Naive B cell (primary cell): ENCODE results near the gene OPRD1. TPM values are rescaled to one million over a fixed set of nuclear protein-coding genes. Genes with fewer than 3 reads are reported as not detected.
"Not testable (repeated sequence)": the region's sequence is repeated elsewhere in the genome, so short reads cannot be mapped to it uniquely, and the experiment has no call there.

Experiments used
- ATAC-seq, 2 donors: fragments of 150-1000 bp; cut with Tn5 transposase; 2 replicates each; pipeline ENCODE4 v1.10.0; 2021; ENCODE audit warnings: low read depth in 2 of 2, mild to moderate bottlenecking in 2 of 2, moderate library complexity in 2 of 2
- DNase-seq: peaks from one replicate; pipeline ENCODE4 v3.0.0; 2022
- H3K27ac Mint-ChIP-seq, 6 donors: one replicate each; pipeline ENCODE4 v1.8.0; 2020 to 2022; ENCODE audit warnings: mild to moderate bottlenecking in 6 of 6, mixed read lengths in 6 of 6, moderate library complexity in 5 of 6, inconsistent platforms in 2 of 6
- H3K27me3 Mint-ChIP-seq, 3 donors: one replicate each; pipeline ENCODE4 v1.8.0; 2021 to 2022; ENCODE audit warnings: mixed read lengths in 3 of 3, mild to moderate bottlenecking in 1 of 3
- H3K36me3 Mint-ChIP-seq, 2 donors: one replicate each; pipeline ENCODE4 v1.8.0; 2020 to 2022; ENCODE audit warnings: mixed read lengths in 2 of 2, inconsistent platforms in 1 of 2, mild to moderate bottlenecking in 1 of 2
- H3K4me1 Mint-ChIP-seq, 3 donors: one replicate each; pipeline ENCODE4 v1.8.0; 2020 to 2022; ENCODE audit warnings: mixed read lengths in 3 of 3, inconsistent platforms in 1 of 3, mild to moderate bottlenecking in 1 of 3, moderate library complexity in 1 of 3
- H3K4me3 Mint-ChIP-seq, 8 donors: one replicate each; pipeline ENCODE4 v1.8.0; 2020 to 2022; ENCODE audit warnings: mild to moderate bottlenecking in 8 of 8, mixed read lengths in 8 of 8, moderate library complexity in 8 of 8, inconsistent platforms in 2 of 8
- H3K9me3 Mint-ChIP-seq, 7 donors: one replicate each; pipeline ENCODE4 v1.8.0; 2020 to 2022; ENCODE audit warnings: mixed read lengths in 7 of 7, mild to moderate bottlenecking in 5 of 7, inconsistent platforms in 2 of 7, moderate library complexity in 1 of 7
- polyA plus RNA-seq, 6 donors: library from polyadenylated mRNA; unstranded; fragments of 300-500 nt; fragmentation: Illumina TruSeq; gene quantifications; one replicate each; pipeline ENCODE4 v1.2.3, GENCODE V29; 2021; ENCODE audit warnings: low read depth in 6 of 6

OPRD1 gene
- polyA plus RNA-seq, 6 donors from 2014 or later, result 0.03 to 0.07 (median 0.05) TPM; not detected in 1

DNA sequence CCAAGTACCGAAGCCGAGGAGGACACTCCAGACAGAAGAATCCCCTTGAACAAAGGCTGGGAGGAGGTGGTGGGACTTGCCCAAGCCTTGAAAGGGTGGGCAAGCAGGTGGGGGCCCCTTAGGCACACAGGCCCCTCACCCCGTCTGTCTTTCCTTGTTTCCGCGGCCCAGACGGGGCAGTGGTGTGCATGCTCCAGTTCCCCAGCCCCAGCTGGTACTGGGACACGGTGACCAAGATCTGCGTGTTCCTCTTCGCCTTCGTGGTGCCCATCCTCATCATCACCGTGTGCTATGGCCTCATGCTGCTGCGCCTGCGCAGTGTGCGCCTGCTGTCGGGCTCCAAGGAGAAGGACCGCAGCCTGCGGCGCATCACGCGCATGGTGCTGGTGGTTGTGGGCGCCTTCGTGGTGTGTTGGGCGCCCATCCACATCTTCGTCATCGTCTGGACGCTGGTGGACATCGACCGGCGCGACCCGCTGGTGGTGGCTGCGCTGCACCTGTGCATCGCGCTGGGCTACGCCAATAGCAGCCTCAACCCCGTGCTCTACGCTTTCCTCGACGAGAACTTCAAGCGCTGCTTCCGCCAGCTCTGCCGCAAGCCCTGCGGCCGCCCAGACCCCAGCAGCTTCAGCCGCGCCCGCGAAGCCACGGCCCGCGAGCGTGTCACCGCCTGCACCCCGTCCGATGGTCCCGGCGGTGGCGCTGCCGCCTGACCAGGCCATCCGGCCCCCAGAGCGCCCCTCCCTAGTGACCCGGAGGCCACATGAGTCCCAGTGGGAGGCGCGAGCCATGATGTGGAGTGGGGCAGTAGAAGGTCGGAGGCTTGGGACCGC lies 50.8 kb downstream of the OPRD1 start:
- H3K9me3 Mint-ChIP-seq, result peaks cover 0 to 2% (median 0%) of the 10 kb centered on the region in 7 donors
- H3K27me3 Mint-ChIP-seq, result peaks cover 0 to 24% (median 17%) of the 10 kb centered on the region in 3 donors
- H3K4me1 Mint-ChIP-seq, result no peaks in the 10 kb centered on the region
- H3K27ac Mint-ChIP-seq, result no peak overlapping the region
- ATAC-seq (no peak), DNase-seq (no peak)
- no peak overlapping the region for H3K4me3 Mint-ChIP-seq
- no peaks in the 10 kb centered on the region for H3K36me3 Mint-ChIP-seq

DNA sequence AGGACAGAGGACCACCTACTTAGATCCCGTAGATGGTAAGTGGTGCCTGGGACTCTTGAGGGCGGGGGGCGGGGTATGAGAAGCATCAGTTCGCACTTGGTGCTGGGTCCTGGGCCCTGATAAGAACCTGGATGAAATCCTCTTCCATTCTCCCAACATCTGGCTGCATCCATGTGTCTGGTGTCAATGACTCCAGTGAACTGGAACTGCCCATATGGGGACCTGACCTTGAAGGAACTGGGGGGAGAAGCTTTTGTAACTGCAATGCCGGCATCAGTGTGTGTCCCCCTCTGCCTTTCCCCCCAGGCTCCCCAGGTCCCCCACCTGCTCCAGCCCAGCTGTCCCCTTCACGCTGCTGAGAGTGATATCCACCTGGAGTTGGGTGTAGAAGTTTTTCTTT lies 52.7 kb downstream of the OPRD1 start:
- no peak for ATAC-seq
- Mint-ChIP-seq H3K9me3 (peaks cover 0 to 2% (median 0%) of the 10 kb centered on the region in 7 donors), H3K4me3 (no peak overlapping the region), H3K27ac (no peak overlapping the region), H3K27me3 (peaks cover 0 to 37% (median 27%) of the 10 kb centered on the region in 3 donors), H3K4me1 (no peaks in the 10 kb centered on the region), H3K36me3 (no peaks in the 10 kb centered on the region)
- no peak for DNase-seq

GRCh38 chr1:28865997-28866650 lies 54.2 kb downstream of the OPRD1 start:
- Mint-ChIP-seq H3K9me3 (peaks cover 0 to 2% (median 0%) of the 10 kb centered on the region in 7 donors), H3K4me3 (peak overlapping the region in 1 of 8 donors; percentile 11), H3K27ac (no peak overlapping the region), H3K27me3 (peaks cover 0 to 41% (median 31%) of the 10 kb centered on the region in 3 donors), H3K36me3 (no peaks in the 10 kb centered on the region), H3K4me1 (no peaks in the 10 kb centered on the region)
- DNase-seq (no peak), ATAC-seq (no peak)

DNA sequence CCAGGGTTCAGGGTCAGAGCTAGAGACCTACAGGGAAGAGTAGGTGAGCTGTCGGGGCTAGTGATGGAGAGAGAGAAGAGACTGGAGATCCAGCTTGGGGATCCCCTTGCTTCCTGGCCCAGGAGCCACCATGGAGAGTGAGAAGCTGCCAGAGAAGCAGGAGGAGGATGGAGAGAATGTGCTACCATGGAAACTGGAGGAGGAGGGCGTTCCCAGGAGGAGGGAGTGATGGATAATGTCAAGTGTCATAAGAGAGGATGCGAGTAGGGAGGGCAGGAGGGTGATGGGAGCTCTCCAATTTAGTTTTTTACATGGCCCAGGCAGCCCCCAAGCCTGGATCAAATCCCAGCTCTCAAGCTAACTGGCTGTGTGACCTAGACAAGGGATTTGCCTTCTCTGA lies 55.9 kb downstream of the OPRD1 start:
- no peaks in the 10 kb centered on the region for H3K36me3 Mint-ChIP-seq
- no peak overlapping the region for H3K4me3 Mint-ChIP-seq
- H3K27ac Mint-ChIP-seq, result peak overlapping the region in 1 of 6 donors; percentile 22
- H3K9me3 Mint-ChIP-seq, result peaks cover 0 to 2% (median 0%) of the 10 kb centered on the region in 7 donors
- DNase-seq (no peak), ATAC-seq (no peak)
- H3K4me1 Mint-ChIP-seq, result no peaks in the 10 kb centered on the region
- peaks cover 0 to 53% (median 37%) of the 10 kb centered on the region in 3 donors for H3K27me3 Mint-ChIP-seq

DNA sequence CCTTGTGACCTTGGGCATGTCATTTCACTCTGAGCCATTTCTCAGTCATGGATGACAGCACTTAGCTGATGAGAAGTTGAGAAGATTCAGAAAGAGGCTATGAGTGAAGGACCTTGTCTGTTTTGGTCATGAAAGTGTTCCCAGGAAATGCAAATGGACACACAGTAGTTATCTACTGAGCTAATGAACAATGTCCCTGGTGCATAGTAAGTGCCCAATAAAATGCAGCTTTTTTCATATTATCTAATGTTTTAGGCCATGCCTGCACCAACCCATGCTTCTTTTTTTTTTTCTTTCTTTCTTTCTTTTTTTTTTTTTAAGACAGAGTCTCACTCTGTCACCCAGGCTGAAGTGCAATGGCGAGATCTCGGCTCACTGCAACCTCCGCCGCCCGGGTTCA lies 58.0 kb downstream of the OPRD1 start:
- peaks cover 0 to 2% (median 0%) of the 10 kb centered on the region in 7 donors for H3K9me3 Mint-ChIP-seq
- H3K4me3 Mint-ChIP-seq, result no peak overlapping the region
- peaks cover 0 to 50% (median 42%) of the 10 kb centered on the region in 3 donors for H3K27me3 Mint-ChIP-seq
- no peak for DNase-seq
- no peaks in the 10 kb centered on the region for H3K4me1 Mint-ChIP-seq
- H3K27ac Mint-ChIP-seq, result no peak overlapping the region
- no peaks in the 10 kb centered on the region for H3K36me3 Mint-ChIP-seq
- ATAC-seq, result no peak

DNA sequence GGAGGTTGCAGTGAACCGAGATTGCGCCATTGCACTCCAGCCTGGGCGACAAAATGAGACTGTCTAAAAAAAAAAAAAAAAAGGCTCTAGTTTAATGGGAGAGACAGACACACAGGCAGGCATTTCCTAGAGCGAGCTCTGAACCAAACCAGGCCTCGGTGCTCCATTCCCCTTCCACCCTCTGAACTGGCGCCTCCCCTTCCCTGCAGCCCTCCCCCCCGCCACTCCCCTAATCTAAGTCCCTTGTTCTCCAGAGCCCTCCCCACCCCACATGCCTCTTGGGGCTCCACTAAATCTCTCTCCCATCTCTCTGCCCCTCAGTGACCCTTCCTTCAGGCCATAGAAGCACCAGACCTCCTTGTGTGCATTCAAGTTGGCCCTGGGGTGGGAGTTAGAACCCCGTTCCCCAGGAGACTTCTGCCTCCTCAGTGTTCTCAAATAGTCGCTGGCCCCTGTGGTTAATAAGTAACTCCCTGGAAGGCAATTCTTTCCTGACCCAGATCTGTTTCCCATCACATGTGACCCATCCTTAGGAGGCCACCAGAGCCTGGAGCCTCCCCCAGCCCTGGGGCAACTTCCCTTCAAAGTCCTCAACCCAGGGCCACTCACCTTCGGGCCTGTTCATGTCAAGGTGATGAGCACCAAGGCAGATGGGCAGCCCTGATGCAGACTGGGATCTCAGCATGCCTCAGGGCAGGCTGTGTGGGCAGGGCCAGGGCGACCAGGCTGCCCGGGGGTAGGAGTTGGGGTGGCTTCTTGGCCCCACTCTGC lies 59.8 kb downstream of the OPRD1 start:
- H3K27me3 Mint-ChIP-seq, result peaks cover 0 to 33% (median 32%) of the 10 kb centered on the region in 3 donors
- DNase-seq (no peak), ATAC-seq (no peak)
- H3K4me3 Mint-ChIP-seq, result no peak overlapping the region
- no peaks in the 10 kb centered on the region for H3K36me3 Mint-ChIP-seq
- no peaks in the 10 kb centered on the region for H3K9me3 Mint-ChIP-seq
- peak overlapping the region in 1 of 6 donors; percentile 80 for H3K27ac Mint-ChIP-seq
- H3K4me1 Mint-ChIP-seq, result no peaks in the 10 kb centered on the region

GRCh38 chr1:28875134-28875533 lies 63.2 kb downstream of the OPRD1 start:
- H3K36me3 Mint-ChIP-seq, H3K4me1 Mint-ChIP-seq, DNase-seq, H3K27ac Mint-ChIP-seq, H3K4me3 Mint-ChIP-seq, ATAC-seq, H3K9me3 Mint-ChIP-seq: not testable (repeated sequence)
- H3K27me3 Mint-ChIP-seq, result peaks cover 0 to 14% (median 12%) of the 10 kb centered on the region in 3 donors

GRCh38 chr1:28877132-28877781 lies 65.3 kb downstream of the OPRD1 start:
- ATAC-seq, result peak; percentile 72 to 76
- H3K9me3 Mint-ChIP-seq, result no peaks in the 10 kb centered on the region
- H3K4me1 Mint-ChIP-seq, result peaks cover 4 to 6% (median 6%) of the 10 kb centered on the region in 3 donors
- peaks cover 0 to 10% (median 4%) of the 10 kb centered on the region in 3 donors for H3K27me3 Mint-ChIP-seq
- H3K36me3 Mint-ChIP-seq, result no peaks in the 10 kb centered on the region
- peak; percentile 65 for DNase-seq
- H3K27ac Mint-ChIP-seq, result peak overlapping the region in 2 of 6 donors; percentile 26 to 37
- no peak overlapping the region for H3K4me3 Mint-ChIP-seq

- Mint-ChIP-seq H3K4me1 (peaks cover 10 to 17% (median 14%) of the 10 kb centered on the region in 3 donors), H3K4me3 (no peak overlapping the region), H3K9me3 (no peaks in the 10 kb centered on the region), H3K36me3 (no peaks in the 10 kb centered on the region), H3K27me3 (peaks cover 0 to 2% (median 0%) of the 10 kb centered on the region in 3 donors), H3K27ac (no peak overlapping the region)
- DNase-seq, result no peak
- no peak for ATAC-seq
These were observed 66.8 kb downstream of the OPRD1 start for GRCh38 chr1:28878796-28879195.

GRCh38 chr1:28882009-28882628 lies 70.1 kb downstream of the OPRD1 start:
- ATAC-seq, result peak; percentile 4 to 14
- Mint-ChIP-seq H3K4me3 (peak overlapping the region in 2 of 8 donors; percentile 13 to 19), H3K27me3 (no peaks in the 10 kb centered on the region), H3K4me1 (peaks cover 37 to 49% (median 44%) of the 10 kb centered on the region in 3 donors), H3K27ac (peak overlapping the region in 1 of 6 donors; percentile 73), H3K36me3 (no peaks in the 10 kb centered on the region), H3K9me3 (no peaks in the 10 kb centered on the region)
- DNase-seq, result peak; percentile 71

GRCh38 chr1:28883242-28883616 lies 71.3 kb downstream of the OPRD1 start:
- Mint-ChIP-seq H3K4me1 (peaks cover 42 to 56% (median 50%) of the 10 kb centered on the region in 3 donors), H3K9me3 (no peaks in the 10 kb centered on the region), H3K27ac (peak overlapping the region in 1 of 6 donors; percentile 70), H3K27me3 (no peaks in the 10 kb centered on the region), H3K4me3 (peak overlapping the region in 1 of 8 donors; percentile 64), H3K36me3 (no peaks in the 10 kb centered on the region)
- ATAC-seq, result no peak
- no peak for DNase-seq

DNA sequence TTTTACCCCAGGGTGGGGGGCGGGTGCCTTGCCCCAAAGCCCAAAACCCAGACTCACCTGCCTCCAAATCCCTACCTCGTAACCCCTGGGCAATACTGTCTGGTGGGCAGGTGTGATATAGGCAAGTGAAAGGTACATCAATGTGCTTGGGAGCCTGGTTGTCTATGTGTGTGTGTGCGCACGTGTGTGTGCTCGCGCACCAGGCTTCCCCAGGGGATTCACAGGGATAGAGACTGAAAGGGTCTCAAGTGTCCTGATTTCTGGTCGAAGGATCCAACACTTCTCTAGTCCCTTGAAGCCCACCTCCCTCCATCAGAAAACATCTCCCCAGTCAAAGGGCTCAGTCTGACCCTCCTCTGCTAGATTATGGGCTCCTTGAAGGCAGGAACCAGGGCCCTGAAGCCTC lies 73.5 kb downstream of the OPRD1 start:
- Mint-ChIP-seq H3K36me3 (no peaks in the 10 kb centered on the region), H3K9me3 (no peaks in the 10 kb centered on the region), H3K4me3 (peak overlapping the region in 2 of 8 donors; percentile 42 to 93), H3K27me3 (no peaks in the 10 kb centered on the region), H3K27ac (peak overlapping the region; percentile 42 to 97 (median 91)), H3K4me1 (peaks cover 54 to 73% (median 64%) of the 10 kb centered on the region in 3 donors)
- DNase-seq (no peak), ATAC-seq (no peak)
